WERI-Rb-1 (cell line): ENCODE data around the gene LPAR1.
A peak's percentile ranks its signal among the peaks of the same experiment; 100 is the strongest.
"Not testable (repeated sequence)": the region's sequence is repeated elsewhere in the genome, so short reads cannot be mapped to it uniquely, and the experiment has no call there.

ENCODE experiments used
- DNase-seq: peaks from one replicate; pipeline ENCODE4 v3.0.0-alpha.2; 2020
- H3K27ac ChIP-seq: fragments of 250-450 bp; sonication (Bioruptor Pico); 2 replicates; pipeline ENCODE4 v1.5.1; 2020; ENCODE audit warnings: mild to moderate bottlenecking, moderate library complexity
- H3K27me3 ChIP-seq: fragments of 250-450 bp; sonication (Bioruptor Pico); 2 replicates; pipeline ENCODE4 v1.5.1; 2021; ENCODE audit warnings: mild to moderate bottlenecking, low read depth, moderate library complexity; ENCODE audit not compliant: insufficient read depth, severe bottlenecking
- H3K36me3 ChIP-seq: fragments of 250-450 bp; sonication (Bioruptor Pico); 2 replicates; pipeline ENCODE4 v1.5.1; 2020; ENCODE audit warnings: mild to moderate bottlenecking, moderate library complexity
- H3K4me3 ChIP-seq: 2 replicates; pipeline ENCODE4 v1.5.1; 2011; ENCODE audit warnings: low read depth, mild to moderate bottlenecking, control low read depth, low read length
- H3K9me3 ChIP-seq: fragments of 250-450 bp; sonication (Bioruptor Pico); 2 replicates; pipeline ENCODE4 v1.5.1; 2021; ENCODE audit warnings: mild to moderate bottlenecking, moderate library complexity; ENCODE audit not compliant: severe bottlenecking
- CTCF ChIP-seq: IDR thresholded peaks from 2 replicates; pipeline ENCODE4 v1.5.1; 2011; ENCODE audit warnings: low read depth, mild to moderate bottlenecking, control low read depth, inconsistent platforms, low read length

The LPAR1 gene

GRCh38 chr9:110876929-110877328 is 161.3 kb downstream of the LPAR1 start:
- H3K4me3 ChIP-seq: no peak overlapping the region
- peaks cover 95% of the 10 kb centered on the region for H3K27me3 ChIP-seq
- no peak overlapping the region for H3K27ac ChIP-seq
- TF ChIP-seq CTCF: no peak
- no peaks in the 10 kb centered on the region for H3K36me3 ChIP-seq
- no peak for DNase-seq
- no peaks in the 10 kb centered on the region for H3K9me3 ChIP-seq

GRCh38 chr9:110874963-110875674 is 163.2 kb downstream of the LPAR1 start:
- TF ChIP-seq CTCF: peak; percentile 52
- H3K4me3 ChIP-seq: no peak overlapping the region
- DNase-seq: peak; percentile 11
- no peaks in the 10 kb centered on the region for H3K36me3 ChIP-seq
- peaks cover 94% of the 10 kb centered on the region for H3K27me3 ChIP-seq
- H3K9me3 ChIP-seq: no peaks in the 10 kb centered on the region
- no peak overlapping the region for H3K27ac ChIP-seq

GRCh38 chr9:110872920-110873319 is 165.3 kb downstream of the LPAR1 start:
- Histone ChIP-seq H3K27ac (no peak overlapping the region), H3K36me3 (no peaks in the 10 kb centered on the region), H3K9me3 (no peaks in the 10 kb centered on the region), H3K4me3 (no peak overlapping the region), H3K27me3 (peaks cover 97% of the 10 kb centered on the region)
- no peak for TF ChIP-seq CTCF
- DNase-seq: no peak

- no peaks in the 10 kb centered on the region for H3K9me3 ChIP-seq
- no peak overlapping the region for H3K27ac ChIP-seq
- no peaks in the 10 kb centered on the region for H3K36me3 ChIP-seq
- TF ChIP-seq CTCF: no peak
- no peak for DNase-seq
- H3K27me3 ChIP-seq: peaks cover 97% of the 10 kb centered on the region
- H3K4me3 ChIP-seq: no peak overlapping the region
Observed at GRCh38 chr9:110871736-110872135, 166.5 kb downstream of the LPAR1 start.

- H3K4me3 ChIP-seq: no peak overlapping the region
- H3K9me3 ChIP-seq: no peaks in the 10 kb centered on the region
- H3K27ac ChIP-seq: no peak overlapping the region
- no peak for DNase-seq
- no peaks in the 10 kb centered on the region for H3K36me3 ChIP-seq
- no peak for TF ChIP-seq CTCF
- H3K27me3 ChIP-seq: peaks cover 88% of the 10 kb centered on the region
Observed at GRCh38 chr9:110869931-110870330, 168.3 kb downstream of the LPAR1 start.

GRCh38 chr9:110864011-110864410 is 174.3 kb downstream of the LPAR1 start:
- no peak for DNase-seq
- Histone ChIP-seq H3K36me3 (no peaks in the 10 kb centered on the region), H3K27ac (no peak overlapping the region), H3K27me3 (peaks cover 55% of the 10 kb centered on the region), H3K9me3 (peaks cover 16% of the 10 kb centered on the region), H3K4me3 (no peak overlapping the region)
- TF ChIP-seq CTCF: no peak

GRCh38 chr9:110861370-110862110 is 176.7 kb downstream of the LPAR1 start:
- not testable (repeated sequence) for H3K36me3 ChIP-seq, H3K4me3 ChIP-seq, H3K27ac ChIP-seq, DNase-seq
- Histone ChIP-seq H3K27me3 (peaks cover 54% of the 10 kb centered on the region), H3K9me3 (peaks cover 16% of the 10 kb centered on the region)
